HG02763 (cell line): ENCODE results near the gene CMIP.
"Not testable (repeated sequence)": the region's sequence is repeated elsewhere in the genome, so short reads cannot be mapped to it uniquely, and the experiment has no call there.

Experiments used
- ATAC-seq: cut with Tn5 transposase; IDR thresholded peaks from one replicate; pipeline ENCODE4 v1.9.1; 2021; ENCODE audit warnings: mild to moderate bottlenecking, moderate library complexity; ENCODE audit not compliant: unreplicated experiment

The CMIP gene

GRCh38 chr16:81444448-81445121, at the start of gene CMIP:
Gene CMIP, plus strand, starts transcription at chr16:81444808.
- ATAC-seq = peak; percentile 87

- ATAC-seq = no peak
These were observed 49.5 kb upstream of the CMIP start for GRCh38 chr16:81394966-81395655.

- ATAC-seq = no peak
These were observed 47.3 kb upstream of the CMIP start for GRCh38 chr16:81397058-81397878.

GRCh38 chr16:81397879-81398520, 46.6 kb upstream of the CMIP start:
- ATAC-seq = no peak

- no peak for ATAC-seq
These were observed 44.7 kb upstream of the CMIP start for GRCh38 chr16:81399909-81400308.

GRCh38 chr16:81401035-81401950, 43.3 kb upstream of the CMIP start:
- no peak for ATAC-seq

- no peak for ATAC-seq
These were observed 41.4 kb upstream of the CMIP start for GRCh38 chr16:81403208-81403600.

GRCh38 chr16:81403601-81404391, 40.8 kb upstream of the CMIP start:
- peak; percentile 67 for ATAC-seq

GRCh38 chr16:81405002-81405401, 39.6 kb upstream of the CMIP start:
- ATAC-seq = not testable (repeated sequence)

GRCh38 chr16:81405702-81406113, 38.9 kb upstream of the CMIP start:
- no peak for ATAC-seq

GRCh38 chr16:81408409-81408950, 36.1 kb upstream of the CMIP start:
- no peak for ATAC-seq

- no peak for ATAC-seq
These were observed 35.5 kb upstream of the CMIP start for GRCh38 chr16:81409016-81409556.

- ATAC-seq = no peak
These were observed 33.8 kb upstream of the CMIP start for GRCh38 chr16:81410643-81411293.

- ATAC-seq = no peak
These were observed 31.2 kb upstream of the CMIP start for GRCh38 chr16:81413245-81413990.

- ATAC-seq = no peak
These were observed 28.9 kb upstream of the CMIP start for GRCh38 chr16:81415751-81416150.

- no peak for ATAC-seq
These were observed 27.9 kb upstream of the CMIP start for GRCh38 chr16:81416749-81417148.

GRCh38 chr16:81417210-81417609, 27.4 kb upstream of the CMIP start:
- ATAC-seq = no peak

GRCh38 chr16:81419806-81420205, 24.8 kb upstream of the CMIP start:
- ATAC-seq = no peak
